Panc1 (cell line): ENCODE results near the gene MARK3. TPM values are rescaled to one million over a fixed set of nuclear protein-coding genes. Genes with fewer than 3 reads are reported as not detected.

Experiments used
- ATAC-seq: fragments of 200-7000 bp; cut with Tn5 transposase; 2 replicates; pipeline ENCODE4 v1.9.1; 2020; ENCODE audit warnings: mild to moderate bottlenecking, moderate library complexity
- BruUV-seq: library from RNA; stranded (reverse); fragments of 400-500 nt; replicated peaks from 2 replicates; lab custom pipeline; 2021; lab: Mats Ljungman, UMichigan
- CTCF ChIA-PET: fragments of 300-600 bp; sonication (Branson Sonifier 250); formaldehyde crosslinking; loops from one replicate; lab custom pipeline; 2022; ENCODE audit warnings: antibody characterized with exemption; lab: Charles Lee
- POLR2A ChIA-PET: fragments of 300-600 bp; sonication (Branson Sonifier 250); formaldehyde crosslinking; loops from one replicate; lab custom pipeline; 2022; ENCODE audit warnings: antibody characterized with exemption; lab: Charles Lee
- DNase-seq: peaks from one replicate; pipeline ENCODE4 v3.0.0-alpha.2; 2010; ENCODE audit warnings: low read depth, low spot score
- H3K27ac ChIP-seq: 2 replicates; pipeline ENCODE4 v1.5.1; 2011; ENCODE audit warnings: mild to moderate bottlenecking, low read length, inconsistent platforms
- H3K27me3 ChIP-seq: fragments of 200-500 bp; sonication (Bioruptor generic); 2 replicates; pipeline ENCODE4 v1.6.0; 2014; ENCODE audit warnings: low read length, inconsistent platforms; ENCODE audit not compliant: control insufficient read depth, insufficient read depth
- H3K36me3 ChIP-seq: fragments of 200-500 bp; sonication (Bioruptor generic); 2 replicates; pipeline ENCODE4 v1.5.1; 2014; ENCODE audit warnings: inconsistent platforms, mild to moderate bottlenecking, low read length, moderate library complexity; ENCODE audit not compliant: control insufficient read depth, insufficient read depth
- H3K4me1 ChIP-seq: 2 replicates; pipeline ENCODE4 v1.5.1; 2011; ENCODE audit warnings: inconsistent platforms, mild to moderate bottlenecking, low read length, moderate library complexity; ENCODE audit not compliant: control insufficient read depth, insufficient read depth
- H3K4me3 ChIP-seq, 2 experiments: 2 replicates each; pipeline ENCODE4 v1.5.1; 2011 to 2012; ENCODE audit warnings: low read depth in 2 of 2, low read length in 2 of 2, mild to moderate bottlenecking in 2 of 2, inconsistent platforms in 1 of 2, moderate library complexity in 1 of 2
- H3K9me3 ChIP-seq: fragments of 200-500 bp; sonication (Bioruptor generic); 2 replicates; pipeline ENCODE4 v1.5.1; 2014; ENCODE audit warnings: low read depth, mild to moderate bottlenecking, inconsistent platforms, low read length, moderate library complexity; ENCODE audit not compliant: control insufficient read depth, insufficient read depth
- POLR2AphosphoS5 ChIP-seq: IDR thresholded peaks from 2 replicates; pipeline ENCODE4 v1.6.1; 2012; ENCODE audit warnings: mild to moderate bottlenecking, low read depth, low read length, moderate library complexity
- REST ChIP-seq, 2 experiments: IDR thresholded peaks; 2 replicates each; pipeline ENCODE4 v1.6.1; 2011 to 2012; ENCODE audit warnings: low read depth in 2 of 2, control low read depth in 1 of 2, low read length in 1 of 2, mild to moderate bottlenecking in 1 of 2, moderate library complexity in 1 of 2; ENCODE audit not compliant: insufficient read depth in 1 of 2
- SIN3A ChIP-seq: IDR thresholded peaks from 2 replicates; pipeline ENCODE4 v1.6.1; 2012; ENCODE audit warnings: low read depth, mild to moderate bottlenecking, low read length, moderate library complexity, borderline replicate concordance; ENCODE audit not compliant: insufficient read depth
- TCF7L2 ChIP-seq: IDR thresholded peaks from 2 replicates; pipeline ENCODE4 v1.6.1; 2011; ENCODE audit warnings: mild to moderate bottlenecking, low read depth, low read length, inconsistent platforms
- in situ Hi-C: cut with HindIII; loops from 2 replicates; pipeline ENCODE4 v1.10.0; 2016; ENCODE audit warnings: low sequenced_read_pairs, low pct_unique_long_range_greater_than_20kb
- intact Hi-C: fragments of 100-400 bp; cut with micrococcal nuclease; formaldehyde crosslinking; loops from one replicate; pipeline ENCODE4 v1.10.0; 2022; ENCODE audit not compliant: unreplicated experiment
- total RNA-seq: library from RNA; stranded (reverse); gene quantifications from one replicate; pipeline ENCODE4 v1.2.1, GENCODE V29; 2021; ENCODE audit not compliant: unreplicated experiment
- TF ChIP-seq, protein P1 (sequence below): fragments of 450-650 bp; IDR thresholded peaks from 2 replicates; pipeline ENCODE4 v1.5.1; 2017; ENCODE audit warnings: mild to moderate bottlenecking

MARK3 gene
- total RNA-seq, 1 experiment from 2014 or later = 56.1 TPM

GRCh38 chr14:103444837-103445524, 59.8 kb downstream of the MARK3 start:
- H3K4me1 ChIP-seq = peaks cover 4% of the 10 kb centered on the region; the same call in 1 of the 2 replicates
- H3K27me3 ChIP-seq = no peaks in the 10 kb centered on the region
- in situ Hi-C loops = no loop called here
- no peak overlapping the region for H3K4me3 ChIP-seq
- no TSS peak for BruUV-seq
- ChIA-PET CTCF (no interaction called here), POLR2A (no interaction called here)
- TF ChIP-seq REST (IDR thresholded peaks at IDR 0.05; ENCODE audit: insufficient read depth in 1 of 2, low read depth in 2 of 2, low read length in 1 of 2) (no peak), TCF7L2 (no peak), SIN3A (no peak), POLR2AphosphoS5 (no peak)
- TF ChIP-seq, protein P1, sequence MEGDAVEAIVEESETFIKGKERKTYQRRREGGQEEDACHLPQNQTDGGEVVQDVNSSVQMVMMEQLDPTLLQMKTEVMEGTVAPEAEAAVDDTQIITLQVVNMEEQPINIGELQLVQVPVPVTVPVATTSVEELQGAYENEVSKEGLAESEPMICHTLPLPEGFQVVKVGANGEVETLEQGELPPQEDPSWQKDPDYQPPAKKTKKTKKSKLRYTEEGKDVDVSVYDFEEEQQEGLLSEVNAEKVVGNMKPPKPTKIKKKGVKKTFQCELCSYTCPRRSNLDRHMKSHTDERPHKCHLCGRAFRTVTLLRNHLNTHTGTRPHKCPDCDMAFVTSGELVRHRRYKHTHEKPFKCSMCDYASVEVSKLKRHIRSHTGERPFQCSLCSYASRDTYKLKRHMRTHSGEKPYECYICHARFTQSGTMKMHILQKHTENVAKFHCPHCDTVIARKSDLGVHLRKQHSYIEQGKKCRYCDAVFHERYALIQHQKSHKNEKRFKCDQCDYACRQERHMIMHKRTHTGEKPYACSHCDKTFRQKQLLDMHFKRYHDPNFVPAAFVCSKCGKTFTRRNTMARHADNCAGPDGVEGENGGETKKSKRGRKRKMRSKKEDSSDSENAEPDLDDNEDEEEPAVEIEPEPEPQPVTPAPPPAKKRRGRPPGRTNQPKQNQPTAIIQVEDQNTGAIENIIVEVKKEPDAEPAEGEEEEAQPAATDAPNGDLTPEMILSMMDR = no peak
- intact Hi-C loops = no loop called here
- no peaks in the 10 kb centered on the region for H3K9me3 ChIP-seq
- no peaks in the 10 kb centered on the region; the same call in 1 of the 2 replicates for H3K36me3 ChIP-seq
- DNase-seq (no peak), ATAC-seq (no peak)
- H3K27ac ChIP-seq = no peak overlapping the region

DNA sequence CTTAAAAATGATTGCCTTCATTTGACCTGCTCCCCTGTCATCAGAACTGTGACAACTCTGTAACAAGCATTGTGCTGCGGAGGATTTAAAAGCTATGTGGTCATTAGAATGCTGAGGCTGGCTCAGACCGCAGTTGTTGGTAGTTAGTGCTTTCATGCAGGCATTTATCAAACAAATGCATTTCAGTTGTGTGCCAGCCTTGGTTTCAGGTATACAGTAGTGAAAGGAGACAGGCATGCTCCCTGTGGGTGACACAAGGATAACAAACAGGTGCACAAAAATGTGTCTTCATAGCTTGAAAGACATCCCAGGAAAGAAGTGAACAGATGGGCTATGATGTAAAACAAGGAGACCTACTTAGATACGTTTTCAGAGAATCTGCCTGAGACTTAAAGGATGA, 60.6 kb downstream of the MARK3 start:
- TF ChIP-seq, protein P1 = no peak
- TF ChIP-seq SIN3A (no peak), TCF7L2 (no peak), REST (IDR thresholded peaks at IDR 0.05; ENCODE audit: insufficient read depth in 1 of 2, low read depth in 2 of 2, low read length in 1 of 2) (no peak), POLR2AphosphoS5 (no peak)
- intact Hi-C loops = no loop called here
- H3K36me3 ChIP-seq = no peaks in the 10 kb centered on the region; the same call in 1 of the 2 replicates
- CTCF ChIA-PET = no interaction called here
- no peaks in the 10 kb centered on the region for H3K27me3 ChIP-seq
- ATAC-seq = no peak
- peaks cover 4% of the 10 kb centered on the region; the same call in 1 of the 2 replicates for H3K4me1 ChIP-seq
- no peak overlapping the region for H3K4me3 ChIP-seq
- no peaks in the 10 kb centered on the region for H3K9me3 ChIP-seq
- no peak for DNase-seq
- in situ Hi-C loops = no loop called here
- BruUV-seq = no TSS peak
- POLR2A ChIA-PET = no interaction called here
- H3K27ac ChIP-seq = no peak overlapping the region
